Hepatocyte (in vitro differentiated cells): ENCODE data around the gene EFNA4.

ENCODE experiments used
- EZH2 ChIP-seq: fragments of 200-600 bp; sonication (generic); IDR thresholded peaks from 2 replicates; pipeline ENCODE4 v1.6.1; 2016; ENCODE audit warnings: antibody characterized with exemption, mild to moderate bottlenecking, borderline replicate concordance
- TF ChIP-seq, protein P1 (sequence below): fragments of 200-600 bp; sonication (generic); IDR thresholded peaks from 2 replicates; pipeline ENCODE4 v1.5.1; 2016; ENCODE audit warnings: antibody characterized with exemption, mild to moderate bottlenecking; ENCODE audit not compliant: poor library complexity

DNA sequence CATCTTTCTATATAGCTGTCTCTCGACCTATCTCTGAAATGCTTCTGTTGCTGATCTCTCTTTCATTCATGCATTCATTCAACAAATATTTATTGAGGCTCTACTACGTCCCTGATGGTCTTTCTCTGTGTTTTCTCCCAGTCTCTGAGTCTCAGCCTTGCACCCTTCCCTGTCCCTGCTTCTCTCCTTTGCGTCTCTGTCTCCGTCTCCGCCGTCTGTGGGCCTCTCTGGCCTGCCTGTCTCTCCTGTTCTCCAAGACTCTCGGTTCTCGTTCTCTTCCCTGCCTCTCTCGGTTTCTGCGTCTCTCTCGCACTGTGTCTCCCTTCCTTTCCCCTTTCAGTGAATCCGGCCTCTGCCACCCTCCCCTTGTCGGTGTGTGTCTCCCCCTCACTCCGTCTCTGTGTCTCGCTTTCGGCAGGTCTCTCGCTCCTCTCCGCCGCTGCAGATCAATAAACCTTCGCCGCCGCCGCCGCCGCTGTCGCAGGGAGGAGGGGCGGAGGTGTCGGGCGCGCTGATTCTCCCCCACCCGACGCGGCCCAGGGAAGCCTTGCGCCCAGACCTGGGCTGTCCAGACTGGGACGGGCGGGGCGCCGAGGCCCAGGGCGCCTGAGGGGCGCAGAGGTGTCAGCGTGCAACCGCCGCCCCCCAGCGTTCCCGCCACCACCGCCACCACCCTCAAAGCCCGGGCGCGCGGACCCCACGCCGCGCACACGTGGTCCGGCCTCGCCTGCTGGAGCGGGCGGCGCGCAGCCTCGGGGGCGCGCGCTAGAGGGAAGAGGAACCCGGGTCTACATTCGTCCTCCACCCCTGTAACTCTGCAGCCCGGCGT, 18.1 kb downstream of the EFNA4 start:
- TF ChIP-seq, protein P1, sequence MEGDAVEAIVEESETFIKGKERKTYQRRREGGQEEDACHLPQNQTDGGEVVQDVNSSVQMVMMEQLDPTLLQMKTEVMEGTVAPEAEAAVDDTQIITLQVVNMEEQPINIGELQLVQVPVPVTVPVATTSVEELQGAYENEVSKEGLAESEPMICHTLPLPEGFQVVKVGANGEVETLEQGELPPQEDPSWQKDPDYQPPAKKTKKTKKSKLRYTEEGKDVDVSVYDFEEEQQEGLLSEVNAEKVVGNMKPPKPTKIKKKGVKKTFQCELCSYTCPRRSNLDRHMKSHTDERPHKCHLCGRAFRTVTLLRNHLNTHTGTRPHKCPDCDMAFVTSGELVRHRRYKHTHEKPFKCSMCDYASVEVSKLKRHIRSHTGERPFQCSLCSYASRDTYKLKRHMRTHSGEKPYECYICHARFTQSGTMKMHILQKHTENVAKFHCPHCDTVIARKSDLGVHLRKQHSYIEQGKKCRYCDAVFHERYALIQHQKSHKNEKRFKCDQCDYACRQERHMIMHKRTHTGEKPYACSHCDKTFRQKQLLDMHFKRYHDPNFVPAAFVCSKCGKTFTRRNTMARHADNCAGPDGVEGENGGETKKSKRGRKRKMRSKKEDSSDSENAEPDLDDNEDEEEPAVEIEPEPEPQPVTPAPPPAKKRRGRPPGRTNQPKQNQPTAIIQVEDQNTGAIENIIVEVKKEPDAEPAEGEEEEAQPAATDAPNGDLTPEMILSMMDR: no peak
- peak; percentile 95 for TF ChIP-seq EZH2
